Mucosa of stomach (tissue), 1 donor: ENCODE measurements around the gene FPGS.
"Not testable (repeated sequence)": the region's sequence is repeated elsewhere in the genome, so short reads cannot be mapped to it uniquely, and the experiment has no call there.

Experiments
- H3K27me3 ChIP-seq: one replicate; pipeline ENCODE4 v1.7.0; 2013; ENCODE audit warnings: mild to moderate bottlenecking, low read length; ENCODE audit not compliant: control insufficient read depth, insufficient read depth
- H3K36me3 ChIP-seq: one replicate; pipeline ENCODE4 v1.7.0; 2013; ENCODE audit warnings: low read length; ENCODE audit not compliant: control insufficient read depth, insufficient read depth
- H3K4me1 ChIP-seq: one replicate; pipeline ENCODE4 v1.7.0; 2013; ENCODE audit warnings: mild to moderate bottlenecking, low read length; ENCODE audit not compliant: control insufficient read depth, insufficient read depth
- H3K4me3 ChIP-seq: one replicate; pipeline ENCODE4 v1.7.0; 2013; ENCODE audit warnings: low read length
- H3K9ac ChIP-seq: one replicate; pipeline ENCODE4 v1.7.0; 2013; ENCODE audit warnings: mild to moderate bottlenecking, low read length, moderate library complexity
- H3K9me3 ChIP-seq: one replicate; pipeline ENCODE4 v1.7.0; 2013; ENCODE audit warnings: mild to moderate bottlenecking, low read length, moderate library complexity; ENCODE audit not compliant: control insufficient read depth
- donor health status: Pancreatic carcinoma.

Gene FPGS

GRCh38 chr9:127825319-127826051 is 22.8 kb downstream of the FPGS start:
- Histone ChIP-seq H3K9ac (no peak overlapping the region), H3K4me3 (no peak overlapping the region), H3K36me3 (no peaks in the 10 kb centered on the region), H3K9me3 (no peaks in the 10 kb centered on the region), H3K4me1 (peaks cover 11% of the 10 kb centered on the region), H3K27me3 (peaks cover 16% of the 10 kb centered on the region)

- H3K36me3 ChIP-seq: no peaks in the 10 kb centered on the region
- H3K9ac ChIP-seq: no peak overlapping the region
- H3K4me1 ChIP-seq: peaks cover 11% of the 10 kb centered on the region
- no peaks in the 10 kb centered on the region for H3K9me3 ChIP-seq
- no peak overlapping the region for H3K4me3 ChIP-seq
- H3K27me3 ChIP-seq: peaks cover 16% of the 10 kb centered on the region
Observed at GRCh38 chr9:127826253-127826913, 23.7 kb downstream of the FPGS start.

GRCh38 chr9:127828262-127829031 is 25.8 kb downstream of the FPGS start:
- peaks cover 16% of the 10 kb centered on the region for H3K27me3 ChIP-seq
- no peaks in the 10 kb centered on the region for H3K9me3 ChIP-seq
- peaks cover 11% of the 10 kb centered on the region for H3K4me1 ChIP-seq
- no peak overlapping the region for H3K4me3 ChIP-seq
- peak overlapping the region; percentile 45 for H3K9ac ChIP-seq
- H3K36me3 ChIP-seq: no peaks in the 10 kb centered on the region

- H3K9me3 ChIP-seq: no peaks in the 10 kb centered on the region
- no peak overlapping the region for H3K4me3 ChIP-seq
- no peak overlapping the region for H3K9ac ChIP-seq
- no peaks in the 10 kb centered on the region for H3K36me3 ChIP-seq
- peaks cover 16% of the 10 kb centered on the region for H3K27me3 ChIP-seq
- peaks cover 11% of the 10 kb centered on the region for H3K4me1 ChIP-seq
Observed at GRCh38 chr9:127829205-127829906, 26.7 kb downstream of the FPGS start.

GRCh38 chr9:127832248-127832647 is 29.6 kb downstream of the FPGS start:
- no peak overlapping the region for H3K4me3 ChIP-seq
- no peaks in the 10 kb centered on the region for H3K36me3 ChIP-seq
- peaks cover 4% of the 10 kb centered on the region for H3K27me3 ChIP-seq
- no peak overlapping the region for H3K9ac ChIP-seq
- H3K4me1 ChIP-seq: peaks cover 28% of the 10 kb centered on the region
- H3K9me3 ChIP-seq: no peaks in the 10 kb centered on the region

- no peaks in the 10 kb centered on the region for H3K36me3 ChIP-seq
- H3K9ac ChIP-seq: no peak overlapping the region
- peaks cover 3% of the 10 kb centered on the region for H3K27me3 ChIP-seq
- H3K4me1 ChIP-seq: peaks cover 24% of the 10 kb centered on the region
- H3K4me3 ChIP-seq: no peak overlapping the region
- no peaks in the 10 kb centered on the region for H3K9me3 ChIP-seq
Observed at GRCh38 chr9:127833555-127833954, 30.9 kb downstream of the FPGS start.

- Histone ChIP-seq H3K9me3 (no peaks in the 10 kb centered on the region), H3K4me1 (peaks cover 22% of the 10 kb centered on the region), H3K9ac (peak overlapping the region; percentile 36), H3K27me3 (no peaks in the 10 kb centered on the region), H3K4me3 (no peak overlapping the region), H3K36me3 (no peaks in the 10 kb centered on the region)
Observed at GRCh38 chr9:127835991-127836516, 33.4 kb downstream of the FPGS start.

GRCh38 chr9:127836561-127836960 is 33.9 kb downstream of the FPGS start:
- H3K4me3 ChIP-seq, H3K9me3 ChIP-seq, H3K36me3 ChIP-seq, H3K27me3 ChIP-seq: not testable (repeated sequence)
- Histone ChIP-seq H3K4me1 (peaks cover 22% of the 10 kb centered on the region), H3K9ac (peak overlapping the region; percentile 36)

- Histone ChIP-seq H3K9ac (no peak overlapping the region), H3K4me1 (peaks cover 22% of the 10 kb centered on the region)
Observed at GRCh38 chr9:127837346-127837745, 34.7 kb downstream of the FPGS start.

GRCh38 chr9:127838375-127839078 is 35.8 kb downstream of the FPGS start:
- Histone ChIP-seq H3K4me3 (no peak overlapping the region), H3K9ac (no peak overlapping the region), H3K36me3 (no peaks in the 10 kb centered on the region), H3K9me3 (no peaks in the 10 kb centered on the region), H3K4me1 (peaks cover 22% of the 10 kb centered on the region), H3K27me3 (no peaks in the 10 kb centered on the region)

More at GRCh38 chr9:127837346-127837745, 34.7 kb downstream of the FPGS start:
- no peaks in the 10 kb centered on the region for H3K36me3 ChIP-seq
- no peaks in the 10 kb centered on the region for H3K9me3 ChIP-seq
- H3K4me3 ChIP-seq: no peak overlapping the region
- H3K27me3 ChIP-seq: no peaks in the 10 kb centered on the region
